Inflammatory macrophage (primary cell): Measurements from ENCODE around the gene PEAK1.

ENCODE experiments used
- DNase-seq, 2 donors: peaks; one replicate each; pipeline ENCODE4 v3.0.0-alpha.2; 2020 to 2022

Gene PEAK1

GRCh38 chr15:77084436-77084835 lies 335.5 kb downstream of the PEAK1 start:
- no peak for DNase-seq

- DNase-seq, result peak; percentile 70 to 83
Measured at GRCh38 chr15:77083381-77084160, 336.3 kb downstream of the PEAK1 start.

GRCh38 chr15:77081971-77082370 lies 337.9 kb downstream of the PEAK1 start:
- DNase-seq, result no peak

GRCh38 chr15:77076323-77076915 lies 343.5 kb downstream of the PEAK1 start:
- no peak for DNase-seq

GRCh38 chr15:77075528-77075927 lies 344.4 kb downstream of the PEAK1 start:
- DNase-seq, result no peak

- DNase-seq, result no peak
Measured at GRCh38 chr15:77074350-77074749, 345.6 kb downstream of the PEAK1 start.

GRCh38 chr15:77071305-77072223 lies 348.3 kb downstream of the PEAK1 start:
- DNase-seq, result no peak

GRCh38 chr15:77070495-77071304 lies 349.2 kb downstream of the PEAK1 start, which contains the start of gene TSPAN3:
TSPAN3 (minus strand) TSS chr15:77071109; CDS start chr15:77070954, 155 bp downstream.
- peak; percentile 93 to 95 for DNase-seq

- no peak for DNase-seq
Measured at GRCh38 chr15:77070180-77070494, 349.8 kb downstream of the PEAK1 start.

GRCh38 chr15:77069521-77070121 lies 350.3 kb downstream of the PEAK1 start:
- DNase-seq, result no peak

- DNase-seq, result no peak
Measured at GRCh38 chr15:77068633-77069032, 351.3 kb downstream of the PEAK1 start.

GRCh38 chr15:77067691-77068367 lies 352.1 kb downstream of the PEAK1 start:
- DNase-seq, result peak; percentile 31 to 74

- DNase-seq, result peak; percentile 46 to 57
Measured at GRCh38 chr15:77066971-77067690, 352.8 kb downstream of the PEAK1 start.

- DNase-seq, result peak; percentile 80 to 81
Measured at GRCh38 chr15:77064539-77065308, 355.2 kb downstream of the PEAK1 start.

- peak in 1 of 2 donors; percentile 12 for DNase-seq
Measured at GRCh38 chr15:77064063-77064462, 355.8 kb downstream of the PEAK1 start.

- no peak for DNase-seq
Measured at GRCh38 chr15:77063249-77063648, 356.7 kb downstream of the PEAK1 start.

GRCh38 chr15:77060546-77060945 lies 359.4 kb downstream of the PEAK1 start:
- DNase-seq, result peak in 1 of 2 donors; percentile 20

GRCh38 chr15:77059786-77060361 lies 360.0 kb downstream of the PEAK1 start:
- DNase-seq, result peak; percentile 59 to 71

- DNase-seq, result no peak
Measured at GRCh38 chr15:77058468-77058867, 361.4 kb downstream of the PEAK1 start.
